SK-N-SH (cell line): Measurements from ENCODE around the gene APEH. TPM values are rescaled to one million over a fixed set of nuclear protein-coding genes. Genes with fewer than 3 reads are reported as not detected.

ENCODE experiments used
- CTCF ChIA-PET: fragments of 300-600, 350-600 bp; formaldehyde crosslinking; extraction: SDS; loops from one replicate; lab custom pipeline; 2021; lab: Yijun Ruan, JAX
- POLR2A ChIA-PET: fragments of 350-600 bp; sonication (Branson Sonifier 250); formaldehyde crosslinking; extraction: SDS; loops from one replicate; lab custom pipeline; 2020; ENCODE audit warnings: antibody characterized with exemption, inconsistent platforms; lab: Yijun Ruan, JAX
- DNase-seq: peaks from one replicate; pipeline ENCODE4 v3.0.0; 2012
- H2AFZ ChIP-seq: fragments of 200-600 bp; sonication (generic); 2 replicates; pipeline ENCODE4 v1.8.1; 2016; ENCODE audit warnings: antibody characterized with exemption, mild to moderate bottlenecking, low read depth
- H3F3A ChIP-seq: fragments of 200-600 bp; sonication (generic); replicated peaks from 2 replicates; pipeline ENCODE3; 2016; ENCODE audit warnings: antibody characterized with exemption, mild to moderate bottlenecking; ENCODE audit not compliant: insufficient read depth
- H3K27ac ChIP-seq, 2 experiments: fragments of 200-500 bp in 1 of 2; fragments of 200-600 bp in 1 of 2; sonication (Bioruptor generic) in 1 of 2; sonication (generic), shearing (Covaris generic) in 1 of 2; 2 replicates each; pipeline versions ENCODE4 v1.5.1 to v1.6.1; 2014 to 2016; ENCODE audit warnings: low read depth in 2 of 2, inconsistent platforms in 1 of 2, low read length in 1 of 2, mild to moderate bottlenecking in 1 of 2, mixed read lengths in 1 of 2
- H3K27me3 ChIP-seq: fragments of 200-600 bp; sonication (generic), shearing (Covaris generic); 2 replicates; pipeline ENCODE4 v1.6.1; 2016; ENCODE audit warnings: mixed run types; ENCODE audit not compliant: insufficient read depth
- H3K36me3 ChIP-seq, 2 experiments: fragments of 200-500 bp in 1 of 2; fragments of 200-600 bp in 1 of 2; sonication (Bioruptor generic) in 1 of 2; sonication (generic) in 1 of 2; replicated peaks in 1 of 2; 2 replicates each; pipeline versions ENCODE3 to v1.5.1; 2014 to 2016; ENCODE audit warnings: low read length in 1 of 2, mild to moderate bottlenecking in 1 of 2; ENCODE audit not compliant: insufficient read depth in 2 of 2, control insufficient read depth in 1 of 2
- H3K4me1 ChIP-seq, 2 experiments: fragments of 200-500 bp in 1 of 2; fragments of 200-600 bp in 1 of 2; sonication (Bioruptor generic) in 1 of 2; sonication (generic), shearing (Covaris generic) in 1 of 2; 2 replicates each; pipeline versions ENCODE4 v1.5.1 to v1.6.1; 2014 to 2016; ENCODE audit warnings: low read depth in 1 of 2, low read length in 1 of 2, mixed run types in 1 of 2; ENCODE audit not compliant: insufficient read depth in 2 of 2, control insufficient read depth in 1 of 2
- H3K4me2 ChIP-seq: fragments of 200-600 bp; sonication (generic), shearing (Covaris generic); 2 replicates; pipeline ENCODE4 v1.6.1; 2017; ENCODE audit warnings: mixed run types
- H3K4me3 ChIP-seq, 2 experiments: fragments of 200-500 bp in 1 of 2; fragments of 200-600 bp in 1 of 2; sonication (Bioruptor generic) in 1 of 2; sonication (generic), shearing (Covaris generic) in 1 of 2; 2 replicates each; pipeline versions ENCODE4 v1.5.1 to v1.8.1; 2014 to 2016; ENCODE audit warnings: low read depth in 2 of 2, inconsistent platforms in 1 of 2, low read length in 1 of 2, mild to moderate bottlenecking in 1 of 2, mixed read lengths in 1 of 2, moderate library complexity in 1 of 2
- H3K79me2 ChIP-seq: fragments of 200-600 bp; sonication (generic); 2 replicates; pipeline ENCODE4 v1.8.1; 2017; ENCODE audit warnings: mild to moderate bottlenecking; ENCODE audit not compliant: insufficient read depth
- H3K9ac ChIP-seq: fragments of 200-600 bp; sonication (generic); 2 replicates; pipeline ENCODE4 v1.6.1; 2017; ENCODE audit warnings: mixed run types
- H3K9me2 ChIP-seq: fragments of 200-600 bp; sonication (generic); 2 replicates; pipeline ENCODE4 v1.6.1; 2017; ENCODE audit warnings: mixed run types
- H3K9me3 ChIP-seq: fragments of 200-600 bp; sonication (generic); 2 replicates; pipeline ENCODE4 v1.6.1; 2017; ENCODE audit warnings: mixed run types, mild to moderate bottlenecking, moderate library complexity
- H4K20me1 ChIP-seq: fragments of 200-600 bp; sonication (generic); 2 replicates; pipeline ENCODE4 v1.6.1; 2017; ENCODE audit warnings: mild to moderate bottlenecking, mixed run types; ENCODE audit not compliant: insufficient read depth
- EZH2phosphoT487 ChIP-seq: fragments of 200-600 bp; sonication (generic); IDR thresholded peaks from 2 replicates; pipeline ENCODE4 v1.6.1; 2017; ENCODE audit warnings: low read depth, mixed run types, mild to moderate bottlenecking, antibody characterized with exemption, moderate library complexity, borderline replicate concordance
- FOXJ3 ChIP-seq: sonication (generic); formaldehyde crosslinking; IDR thresholded peaks from 2 replicates; pipeline ENCODE4 v1.5.1; 2020; ENCODE audit warnings: mild to moderate bottlenecking, missing genetic modification reagents
- FOXM1 ChIP-seq: IDR thresholded peaks from 2 replicates; pipeline ENCODE4 v1.4.0; 2012; ENCODE audit warnings: low read depth, mild to moderate bottlenecking
- MXI1 ChIP-seq: IDR thresholded peaks from 2 replicates; pipeline ENCODE4 v1.6.1; 2012; ENCODE audit warnings: mild to moderate bottlenecking, low read depth, low read length, improper control_type of control experiment
- NRF1 ChIP-seq: IDR thresholded peaks from 2 replicates; pipeline ENCODE4 v1.6.1; 2012; ENCODE audit warnings: low read depth, mild to moderate bottlenecking, low read length
- POLR2AphosphoS5 ChIP-seq: IDR thresholded peaks from 2 replicates; pipeline ENCODE4 v1.6.1; 2012; ENCODE audit warnings: low read depth, low read length
- RAD21 ChIP-seq: IDR thresholded peaks from 2 replicates; pipeline ENCODE4 v1.6.1; 2012; ENCODE audit warnings: mild to moderate bottlenecking, low read length
- SMC3 ChIP-seq: IDR thresholded peaks from 2 replicates; pipeline ENCODE4 v1.6.1; 2012; ENCODE audit warnings: low read depth, low read length, improper control_type of control experiment
- USF1 ChIP-seq: IDR thresholded peaks from 2 replicates; pipeline ENCODE4 v1.4.0; 2012; ENCODE audit warnings: low read depth, borderline replicate concordance
- YY1 ChIP-seq: IDR thresholded peaks from 2 replicates; pipeline ENCODE4 v1.4.0; 2012; ENCODE audit warnings: low read depth, mild to moderate bottlenecking
- WGBS: methylation state at CpG from one replicate; pipeline ENCODE4 v1.1.6; 2017; ENCODE audit warnings: low lambda C conversion rate; 5-methylcytosine and 5-hydroxymethylcytosine counted together
- polyA plus RNA-seq, 3 experiments: library from polyadenylated mRNA; depleted of rRNA; stranded (reverse); fragments of >200 nt; gene quantifications; 2 replicates each; pipeline ENCODE4 v1.2.3, GENCODE V29; 2012

Gene APEH
- polyA plus RNA-seq, 1 of the 3 experiments (the other 2 are of a cell fraction): 112 TPM

- H3K4me2 ChIP-seq: peak overlapping the region; percentile 96
- peak overlapping the region; percentile 83 to 90 for H3K4me3 ChIP-seq
- peaks cover 11 to 28% of the 10 kb centered on the region in 2 experiments for H3K36me3 ChIP-seq
- H3F3A ChIP-seq: peaks cover 5% of the 10 kb centered on the region
- peak overlapping the region; percentile 83 to 90 for H3K27ac ChIP-seq
- ChIA-PET CTCF (interaction anchor here (0.7 to 5.6 kb wide), 5 partner anchors 32 to 147 kb away, joined by 3 to 299 read pairs (median 5); partner anchors contain the start of gene BSN), POLR2A (interaction anchor here (0.6 to 2.0 kb wide), 4 partner anchors 120 to 203 kb away, joined by 3 to 17 read pairs (median 4); partner anchors contain the start of gene DAG1)
- peaks cover 7 to 19% of the 10 kb centered on the region in 2 experiments; a peak in 1 of 4 replicates for H3K4me1 ChIP-seq
- no peaks in the 10 kb centered on the region for H3K27me3 ChIP-seq
- no peaks in the 10 kb centered on the region for H3K9me2 ChIP-seq
- WGBS: 19% methylated on average over 8 of the region's 17 CpGs
- TF ChIP-seq FOXJ3: no peak
- TF ChIP-seq RAD21: no peak
- TF ChIP-seq SMC3: no peak
- TF ChIP-seq POLR2AphosphoS5: no peak
- H3K9me3 ChIP-seq: no peaks in the 10 kb centered on the region
- H3K9ac ChIP-seq: peak overlapping the region; percentile 86; the same call in 1 of the 2 replicates
- no peaks in the 10 kb centered on the region for H4K20me1 ChIP-seq
- DNase-seq: no peak
- H3K79me2 ChIP-seq: peaks cover 24% of the 10 kb centered on the region
- H2AFZ ChIP-seq: peak overlapping the region; percentile 81; the same call in 1 of the 2 replicates
These were observed 933 bp upstream of the APEH start for GRCh38 chr3:49673121-49673714.

- 12% methylated on average over 14 of the region's 34 CpGs for WGBS
- ChIA-PET CTCF (interaction anchor here (6.6 kb wide), 1 partner anchor 135 kb away, joined by 53 read pairs; no protein-coding TSS in a partner anchor), POLR2A (interaction anchor here (2.0 kb wide), 1 partner anchor 135 kb away, joined by 17 read pairs; no protein-coding TSS in a partner anchor)
- peak overlapping the region; percentile 83 to 90 for H3K27ac ChIP-seq
- H3K4me2 ChIP-seq: peak overlapping the region; percentile 96
- H3K4me3 ChIP-seq: peak overlapping the region; percentile 83 to 90
- H3K79me2 ChIP-seq: peaks cover 24% of the 10 kb centered on the region
- no peaks in the 10 kb centered on the region for H4K20me1 ChIP-seq
- H3K9me2 ChIP-seq: no peaks in the 10 kb centered on the region
- peak overlapping the region; percentile 86 for H3K9ac ChIP-seq
- peaks cover 5% of the 10 kb centered on the region for H3F3A ChIP-seq
- no peaks in the 10 kb centered on the region for H3K9me3 ChIP-seq
- TF ChIP-seq NRF1 (0 out of 2 replicates have a peak, but pooled peaks have one; percentile 1), YY1 (no peak), FOXM1 (no peak), EZH2phosphoT487 (no peak), USF1 (no peak), FOXJ3 (0 out of 2 replicates have a peak, but pooled peaks have one; percentile 9), MXI1 (peak; percentile 1; the same call in 1 of the 2 replicates)
- peak; percentile 43 for DNase-seq
- H3K36me3 ChIP-seq: peaks cover 19 to 41% of the 10 kb centered on the region in 2 experiments
- H2AFZ ChIP-seq: peak overlapping the region; percentile 81
- H3K4me1 ChIP-seq: peaks cover 7 to 19% of the 10 kb centered on the region in 2 experiments; a peak in 1 of 4 replicates
- no peaks in the 10 kb centered on the region for H3K27me3 ChIP-seq
These were observed 389 bp downstream of the APEH start for GRCh38 chr3:49674497-49674983.
